Globus pallidus (tissue), 1 donor: ENCODE measurements around the gene SLCO1B1.
A peak's percentile ranks its signal among the peaks of the same experiment; 100 is the strongest.
"Not testable (repeated sequence)": the region's sequence is repeated elsewhere in the genome, so short reads cannot be mapped to it uniquely, and the experiment has no call there.

Source experiments
- DNase-seq: peaks from one replicate; pipeline ENCODE4 v3.0.0-alpha.2; 2015; ENCODE audit warnings: low spot score

Gene SLCO1B1

GRCh38 chr12:21130998-21131397 is at the start of gene SLCO1B1:
Gene SLCO1B1, plus strand, starts transcription at chr12:21131194. Its CDS starts 10,381 bp downstream, at chr12:21141575.
- no peak for DNase-seq

- DNase-seq, result not testable (repeated sequence)
These were observed 46.2 kb upstream of the SLCO1B1 start for GRCh38 chr12:21084753-21085152.

- DNase-seq, result no peak
These were observed 19.3 kb upstream of the SLCO1B1 start for GRCh38 chr12:21111732-21112131.

GRCh38 chr12:21113266-21113665 is 17.7 kb upstream of the SLCO1B1 start:
- no peak for DNase-seq

GRCh38 chr12:21117995-21118394 is 13.0 kb upstream of the SLCO1B1 start:
- no peak for DNase-seq

GRCh38 chr12:21118760-21119159 is 12.2 kb upstream of the SLCO1B1 start:
- DNase-seq, result no peak

GRCh38 chr12:21129351-21129750 is 1.6 kb upstream of the SLCO1B1 start:
- DNase-seq, result no peak

GRCh38 chr12:21129906-21130305 is 1.1 kb upstream of the SLCO1B1 start:
- DNase-seq, result no peak

GRCh38 chr12:21137318-21137999 is 6.5 kb downstream of the SLCO1B1 start:
- not testable (repeated sequence) for DNase-seq

- no peak for DNase-seq
These were observed 7.0 kb downstream of the SLCO1B1 start for GRCh38 chr12:21138016-21138415.

- no peak for DNase-seq
These were observed 13.3 kb downstream of the SLCO1B1 start for GRCh38 chr12:21144309-21144708.

- not testable (repeated sequence) for DNase-seq
These were observed 18.9 kb downstream of the SLCO1B1 start for GRCh38 chr12:21149861-21150260.

- DNase-seq, result no peak
These were observed 20.2 kb downstream of the SLCO1B1 start for GRCh38 chr12:21151184-21151583.

GRCh38 chr12:21155522-21156351 is 24.7 kb downstream of the SLCO1B1 start:
- DNase-seq, result no peak

GRCh38 chr12:21165048-21165447 is 34.1 kb downstream of the SLCO1B1 start:
- DNase-seq, result no peak

GRCh38 chr12:21169878-21170472 is 39.0 kb downstream of the SLCO1B1 start:
- DNase-seq, result peak; percentile 14

GRCh38 chr12:21172079-21172478 is 41.1 kb downstream of the SLCO1B1 start:
- DNase-seq, result no peak

GRCh38 chr12:21183721-21184275 is 52.8 kb downstream of the SLCO1B1 start:
- DNase-seq, result no peak

GRCh38 chr12:21190016-21190415 is 59.0 kb downstream of the SLCO1B1 start:
- no peak for DNase-seq

GRCh38 chr12:21214433-21214832 is 83.4 kb downstream of the SLCO1B1 start:
- DNase-seq, result not testable (repeated sequence)

- DNase-seq, result no peak
These were observed 88.2 kb downstream of the SLCO1B1 start for GRCh38 chr12:21219206-21219605.

GRCh38 chr12:21220266-21220665 is 89.3 kb downstream of the SLCO1B1 start:
- DNase-seq, result no peak

GRCh38 chr12:21221072-21221471 is 90.1 kb downstream of the SLCO1B1 start:
- no peak for DNase-seq
